ENCODE measurements around the gene ADGRG2.
A peak's percentile ranks its signal among the peaks of the same experiment; 100 is the strongest.

The ADGRG2 gene, protein sequence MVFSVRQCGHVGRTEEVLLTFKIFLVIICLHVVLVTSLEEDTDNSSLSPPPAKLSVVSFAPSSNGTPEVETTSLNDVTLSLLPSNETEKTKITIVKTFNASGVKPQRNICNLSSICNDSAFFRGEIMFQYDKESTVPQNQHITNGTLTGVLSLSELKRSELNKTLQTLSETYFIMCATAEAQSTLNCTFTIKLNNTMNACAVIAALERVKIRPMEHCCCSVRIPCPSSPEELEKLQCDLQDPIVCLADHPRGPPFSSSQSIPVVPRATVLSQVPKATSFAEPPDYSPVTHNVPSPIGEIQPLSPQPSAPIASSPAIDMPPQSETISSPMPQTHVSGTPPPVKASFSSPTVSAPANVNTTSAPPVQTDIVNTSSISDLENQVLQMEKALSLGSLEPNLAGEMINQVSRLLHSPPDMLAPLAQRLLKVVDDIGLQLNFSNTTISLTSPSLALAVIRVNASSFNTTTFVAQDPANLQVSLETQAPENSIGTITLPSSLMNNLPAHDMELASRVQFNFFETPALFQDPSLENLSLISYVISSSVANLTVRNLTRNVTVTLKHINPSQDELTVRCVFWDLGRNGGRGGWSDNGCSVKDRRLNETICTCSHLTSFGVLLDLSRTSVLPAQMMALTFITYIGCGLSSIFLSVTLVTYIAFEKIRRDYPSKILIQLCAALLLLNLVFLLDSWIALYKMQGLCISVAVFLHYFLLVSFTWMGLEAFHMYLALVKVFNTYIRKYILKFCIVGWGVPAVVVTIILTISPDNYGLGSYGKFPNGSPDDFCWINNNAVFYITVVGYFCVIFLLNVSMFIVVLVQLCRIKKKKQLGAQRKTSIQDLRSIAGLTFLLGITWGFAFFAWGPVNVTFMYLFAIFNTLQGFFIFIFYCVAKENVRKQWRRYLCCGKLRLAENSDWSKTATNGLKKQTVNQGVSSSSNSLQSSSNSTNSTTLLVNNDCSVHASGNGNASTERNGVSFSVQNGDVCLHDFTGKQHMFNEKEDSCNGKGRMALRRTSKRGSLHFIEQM

GRCh38 chrX:19121898-19122640 lies at the start of gene ADGRG2:
TSS of gene ADGRG2 (minus strand) at chrX:19122468. CDS start at chrX:19068834, 53,634 bp downstream.
- TF ChIP-seq ZFHX2 (tag by site-specific recombination; conservative IDR thresholded peaks at IDR 0.05) (peak; percentile 34; the same call in 1 of the 2 replicates), ZNF341 (tag by site-specific recombination; IDR thresholded peaks at IDR 0.05; ENCODE audit: low read depth) (peak; percentile 44), CTCF (tag by site-specific recombination; IDR thresholded peaks at IDR 0.05) (peak; percentile 52), ZBTB20 (tag by site-specific recombination; IDR thresholded peaks at IDR 0.05) (peak; percentile 89), ZBTB26 (tag by site-specific recombination; optimal IDR thresholded peaks at IDR 0.05) (peak; percentile 73), ZBTB1 (tag by site-specific recombination; IDR thresholded peaks at IDR 0.05) (no peak), ZFP3 (tag by site-specific recombination; IDR thresholded peaks at IDR 0.05; ENCODE audit: low read depth) (no peak), ZBTB8A (tag by site-specific recombination; IDR thresholded peaks at IDR 0.05) (peak; percentile 46), ZNF335 (tag by site-specific recombination; conservative IDR thresholded peaks at IDR 0.05) (peak; percentile 9; the same call in 1 of the 2 replicates), ZNF449 (tag by site-specific recombination; IDR thresholded peaks at IDR 0.05) (no peak)
- H3K4me3 ChIP-seq (ENCODE audit: low read depth, low read length) = peak within 1 kb of the TSS; percentile 48
- H3K36me3 ChIP-seq (ENCODE audit: control insufficient read depth in 2 of 2, insufficient read depth in 1 of 2, low read length in 2 of 2) = no peaks in the 10 kb centered on the region
- POLR2A ChIA-PET = interaction anchor here (1.2 kb wide), 1 partner anchor 137 kb away, joined by 3 read pairs; no protein-coding TSS in a partner anchor
- H3K4me1 ChIP-seq (ENCODE audit: control insufficient read depth, insufficient read depth, low read length) = no peaks in the 10 kb centered on the region
- H3K9me3 ChIP-seq (ENCODE audit: control insufficient read depth, insufficient read depth, low read depth, low read length) = no peaks in the 10 kb centered on the region
- peak within 1 kb of the TSS; percentile 53; the same call in 1 of the 2 replicates for H3K27ac ChIP-seq (ENCODE audit: extremely low read depth, low read depth, low read length)
- CTCF ChIA-PET = no interaction called here

- ChIA-PET CTCF (no interaction called here), POLR2A (no interaction called here)
- no peak overlapping the region for H3K27ac ChIP-seq (ENCODE audit: extremely low read depth, low read depth, low read length)
- TF ChIP-seq ZNF350 (tag by site-specific recombination; IDR thresholded peaks at IDR 0.05) (no peak), ZNF544 (tag by site-specific recombination; IDR thresholded peaks at IDR 0.05) (no peak), ZNF548 (tag by site-specific recombination; IDR thresholded peaks at IDR 0.05) (peak; percentile 94)
- no peaks in the 10 kb centered on the region for H3K36me3 ChIP-seq (ENCODE audit: control insufficient read depth in 2 of 2, insufficient read depth in 1 of 2, low read length in 2 of 2)
- H3K9me3 ChIP-seq (ENCODE audit: control insufficient read depth, insufficient read depth, low read depth, low read length) = no peaks in the 10 kb centered on the region
- H3K4me1 ChIP-seq (ENCODE audit: control insufficient read depth, insufficient read depth, low read length) = no peaks in the 10 kb centered on the region
- H3K4me3 ChIP-seq (ENCODE audit: low read depth, low read length) = no peak overlapping the region
Measured at GRCh38 chrX:19168609-19169008, 46.3 kb upstream of the ADGRG2 start.

Measured in HEK293 (cell line).